Neuronal stem cell (in vitro differentiated cells): ENCODE results near the gene CD34.

Source experiments
- DNase-seq: peaks from one replicate; pipeline ENCODE4 v3.0.0-alpha.2; 2013; ENCODE audit warnings: low spot score
- H2AFZ ChIP-seq: one replicate; pipeline ENCODE4 v1.6.1; 2013; ENCODE audit warnings: mild to moderate bottlenecking, low read length, inconsistent platforms
- H2AK5ac ChIP-seq: 2 replicates; pipeline ENCODE4 v1.6.1; 2013; ENCODE audit warnings: low read depth, mild to moderate bottlenecking, inconsistent platforms, low read length, moderate library complexity, mixed read lengths
- H2BK120ac ChIP-seq: 2 replicates; pipeline ENCODE4 v1.6.1; 2013; ENCODE audit warnings: low read depth, mild to moderate bottlenecking, inconsistent platforms, low read length, moderate library complexity, mixed read lengths
- H2BK12ac ChIP-seq: one replicate; pipeline ENCODE4 v1.6.1; 2013; ENCODE audit warnings: low read length, inconsistent platforms
- H2BK15ac ChIP-seq: 2 replicates; pipeline ENCODE4 v1.6.1; 2013; ENCODE audit warnings: mild to moderate bottlenecking, low read length, inconsistent platforms, mixed read lengths
- H2BK5ac ChIP-seq: one replicate; pipeline ENCODE4 v1.6.1; 2013; ENCODE audit warnings: inconsistent platforms, mild to moderate bottlenecking, low read length, moderate library complexity
- H3K14ac ChIP-seq: one replicate; pipeline ENCODE4 v1.6.1; 2013; ENCODE audit warnings: low read length, inconsistent platforms
- H3K18ac ChIP-seq: 2 replicates; pipeline ENCODE4 v1.6.1; 2013; ENCODE audit warnings: low read length, inconsistent platforms
- H3K23ac ChIP-seq: 2 replicates; pipeline ENCODE4 v1.6.1; 2013; ENCODE audit warnings: low read depth, mild to moderate bottlenecking, mixed read lengths, low read length, inconsistent platforms; ENCODE audit not compliant: poor library complexity
- H3K27ac ChIP-seq: replicated peaks from 3 replicates; pipeline ENCODE4 v1.5.1; 2013; ENCODE audit warnings: low read length, inconsistent platforms
- H3K27me3 ChIP-seq, 3 experiments: 2 replicates each; pipeline ENCODE4 v1.6.1; 2013; ENCODE audit warnings: low read length in 3 of 3, mild to moderate bottlenecking in 2 of 3, inconsistent platforms in 1 of 3, low read depth in 1 of 3, mixed read lengths in 1 of 3, moderate library complexity in 1 of 3; ENCODE audit not compliant: control insufficient read depth in 3 of 3, insufficient read depth in 3 of 3
- H3K36me3 ChIP-seq, 2 donors: replicated peaks in 1 of 2; 2 replicates each; pipeline ENCODE4 v1.6.1; 2013; ENCODE audit warnings: low read length in 2 of 2; ENCODE audit not compliant: control insufficient read depth in 2 of 2, insufficient read depth in 2 of 2
- H3K4ac ChIP-seq: 2 replicates; pipeline ENCODE4 v1.6.1; 2013; ENCODE audit warnings: inconsistent platforms, mild to moderate bottlenecking, low read length, moderate library complexity
- H3K4me1 ChIP-seq, 2 donors: 1 replicate in 1 of 2; 2 replicates in 1 of 2; pipeline ENCODE4 v1.6.1; 2013; ENCODE audit warnings: low read length in 2 of 2, low read depth in 1 of 2; ENCODE audit not compliant: control insufficient read depth in 2 of 2, insufficient read depth in 1 of 2
- H3K4me2 ChIP-seq: one replicate; pipeline ENCODE4 v1.6.1; 2013; ENCODE audit warnings: mild to moderate bottlenecking, low read length, inconsistent platforms; ENCODE audit not compliant: insufficient read depth, poor library complexity, severe bottlenecking
- H3K4me3 ChIP-seq, 2 donors: 2 replicates each; pipeline ENCODE4 v1.5.1; 2013; ENCODE audit warnings: low read length in 2 of 2, mild to moderate bottlenecking in 2 of 2, inconsistent platforms in 1 of 2, moderate library complexity in 1 of 2
- H3K79me1 ChIP-seq: one replicate; pipeline ENCODE4 v1.6.1; 2013; ENCODE audit warnings: low read depth, mild to moderate bottlenecking, inconsistent platforms, low read length, moderate library complexity
- H3K9ac ChIP-seq: one replicate; pipeline ENCODE4 v1.6.1; 2013; ENCODE audit warnings: mild to moderate bottlenecking, low read depth, low read length, inconsistent platforms; ENCODE audit not compliant: poor library complexity
- H3K9me3 ChIP-seq, 2 donors: replicated peaks in 1 of 2; 2 replicates each; pipeline versions ENCODE3 to v1.6.1; 2013; ENCODE audit warnings: low read length in 2 of 2, mild to moderate bottlenecking in 2 of 2, inconsistent platforms in 1 of 2, low read depth in 1 of 2, mixed read lengths in 1 of 2, moderate library complexity in 1 of 2; ENCODE audit not compliant: control insufficient read depth in 2 of 2, insufficient read depth in 1 of 2
- H4K8ac ChIP-seq: one replicate; pipeline ENCODE4 v1.6.1; 2013; ENCODE audit warnings: low read depth, mild to moderate bottlenecking, inconsistent platforms, low read length, moderate library complexity
- H4K91ac ChIP-seq: one replicate; pipeline ENCODE4 v1.6.1; 2013; ENCODE audit warnings: low read length, low read depth, mild to moderate bottlenecking, inconsistent platforms; ENCODE audit not compliant: poor library complexity
- WGBS, 2 donors: extraction: QIAGEN DNeasy Blood & Tissue Kit; methylation state at CpG; one replicate each; pipeline ENCODE4 v1.1.7; 2013; ENCODE audit warnings: missing lambda C conversion rate in 2 of 2, mixed read lengths in 1 of 2; ENCODE audit not compliant: insufficient read length in 2 of 2, insufficient replicate concordance in 1 of 2; ENCODE audit errors: extremely low coverage in 2 of 2; 5-methylcytosine and 5-hydroxymethylcytosine counted together

The CD34 gene

DNA sequence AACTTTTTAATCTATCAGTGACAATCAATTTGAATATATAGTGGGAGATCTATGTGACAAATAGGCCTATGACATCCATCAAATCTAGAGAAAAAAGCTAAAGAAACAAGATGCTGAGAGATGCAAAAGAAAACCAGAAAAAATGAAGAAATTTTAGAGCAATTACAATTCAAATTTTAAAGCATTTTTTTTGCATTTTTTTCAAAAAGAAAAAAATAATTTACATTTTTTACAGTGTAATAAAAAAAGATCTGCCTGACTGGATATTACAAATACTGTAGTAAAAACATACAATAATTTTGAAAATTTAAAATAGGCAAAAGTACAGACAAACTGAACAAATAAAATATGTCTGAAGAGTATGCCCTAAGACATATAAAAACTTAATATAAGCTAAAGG is 14.4 kb downstream of the CD34 start:
- H2AFZ ChIP-seq = no peak overlapping the region
- no peak overlapping the region for H3K14ac ChIP-seq
- H3K23ac ChIP-seq = no peak overlapping the region
- H2BK5ac ChIP-seq = no peak overlapping the region
- no peak for DNase-seq
- no peak overlapping the region for H2BK12ac ChIP-seq
- H3K4ac ChIP-seq = no peak overlapping the region
- no peak overlapping the region for H3K27ac ChIP-seq
- no peaks in the 10 kb centered on the region for H3K4me1 ChIP-seq
- H2AK5ac ChIP-seq = no peak overlapping the region
- H3K4me3 ChIP-seq = no peak overlapping the region
- H2BK120ac ChIP-seq = no peak overlapping the region
- H4K91ac ChIP-seq = no peak overlapping the region
- no peaks in the 10 kb centered on the region for H3K36me3 ChIP-seq
- no peak overlapping the region for H4K8ac ChIP-seq
- no peaks in the 10 kb centered on the region for H3K79me1 ChIP-seq
- H3K18ac ChIP-seq = no peak overlapping the region
- H3K9ac ChIP-seq = no peak overlapping the region
- no peak overlapping the region for H3K4me2 ChIP-seq
- H3K9me3 ChIP-seq = no peaks in the 10 kb centered on the region
- H2BK15ac ChIP-seq = no peak overlapping the region
- H3K27me3 ChIP-seq = peaks cover 0 to 34% (median 0%) of the 10 kb centered on the region in 3 experiments

DNA sequence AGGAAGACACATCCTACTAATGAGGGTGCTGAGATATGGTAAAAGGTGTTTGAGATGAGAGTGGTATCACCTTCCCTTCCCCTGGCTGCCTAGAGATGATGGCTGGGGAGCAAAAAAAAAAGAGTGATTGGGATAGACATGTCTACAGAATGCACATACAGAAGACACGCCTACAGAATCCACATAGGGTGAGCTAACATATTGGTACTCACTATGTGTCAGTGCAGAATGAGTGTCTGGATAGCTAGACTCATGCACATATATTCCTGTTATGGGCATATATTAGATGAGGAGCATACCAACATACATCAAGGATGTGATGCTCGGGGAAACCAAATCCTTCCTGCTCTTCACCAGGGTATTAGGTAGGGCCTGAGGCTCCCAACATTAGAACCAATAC is 16.2 kb downstream of the CD34 start:
- DNase-seq = no peak
- WGBS, 2 donors = no CpG with 5 or more reads among the region's 2 CpGs
- no peak overlapping the region for H2BK12ac ChIP-seq

DNA sequence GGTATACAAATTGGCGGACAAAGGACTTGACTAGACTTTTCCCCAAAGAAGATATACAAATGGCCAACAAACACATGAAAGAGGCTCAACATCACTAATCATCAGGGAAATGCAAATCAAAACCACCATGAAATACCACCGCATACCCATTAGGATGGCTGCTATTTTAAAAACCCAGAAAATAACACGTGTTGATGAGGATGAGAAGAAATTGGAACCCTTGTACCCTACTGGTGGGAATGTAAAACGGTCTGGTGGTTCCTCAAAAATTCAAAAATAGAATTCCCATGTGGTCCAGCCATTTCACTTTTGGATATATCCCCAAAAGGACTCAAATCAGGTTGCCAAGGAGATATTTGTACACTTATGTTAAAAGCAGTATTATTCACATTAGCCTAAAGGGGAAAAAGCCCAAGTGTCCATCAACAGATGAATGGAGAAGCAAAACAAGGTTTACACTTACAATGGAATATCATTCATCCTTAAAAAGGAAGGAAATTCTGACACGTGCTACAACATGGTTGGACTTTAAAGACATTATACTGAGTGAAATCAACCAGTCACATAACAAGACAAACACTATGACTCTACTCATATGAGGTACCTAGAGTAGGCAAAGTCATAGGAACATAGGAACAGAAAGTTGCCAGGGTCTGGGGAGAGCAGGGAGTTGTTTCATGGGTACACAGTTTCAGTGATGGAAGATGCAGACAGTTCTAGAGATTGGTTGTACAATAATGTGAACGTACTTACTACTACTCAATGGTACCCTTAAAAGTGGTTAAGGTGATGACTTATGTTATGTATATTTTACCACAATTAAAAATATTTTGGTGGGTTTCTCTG is 17.0 kb downstream of the CD34 start:
- Histone ChIP-seq H3K18ac (no peak overlapping the region), H3K4me3 (no peak overlapping the region), H3K9ac (no peak overlapping the region), H3K36me3 (no peaks in the 10 kb centered on the region), H3K4me2 (no peak overlapping the region), H3K79me1 (no peaks in the 10 kb centered on the region), H2BK15ac (no peak overlapping the region), H3K14ac (no peak overlapping the region), H2AFZ (peak overlapping the region; percentile 18), H4K91ac (no peak overlapping the region), H3K27ac (no peak overlapping the region), H3K4me1 (no peaks in the 10 kb centered on the region), H4K8ac (no peak overlapping the region), H3K23ac (no peak overlapping the region), H2AK5ac (no peak overlapping the region), H3K27me3 (peaks cover 0 to 32% (median 0%) of the 10 kb centered on the region in 3 experiments), H2BK120ac (no peak overlapping the region), H3K9me3 (no peaks in the 10 kb centered on the region), H2BK12ac (no peak overlapping the region), H2BK5ac (no peak overlapping the region), H3K4ac (no peak overlapping the region)
- WGBS, 2 donors = no CpG with 5 or more reads among the region's 6 CpGs
- DNase-seq = no peak

More for the DNA sequence above, 16.2 kb downstream of the CD34 start:
- Histone ChIP-seq H3K79me1 (no peaks in the 10 kb centered on the region), H3K9me3 (no peaks in the 10 kb centered on the region), H3K4me3 (no peak overlapping the region), H3K23ac (no peak overlapping the region), H2AK5ac (no peak overlapping the region), H3K4ac (no peak overlapping the region), H2BK120ac (no peak overlapping the region), H2BK15ac (no peak overlapping the region), H2BK5ac (no peak overlapping the region), H3K4me1 (no peaks in the 10 kb centered on the region), H3K18ac (no peak overlapping the region), H3K4me2 (no peak overlapping the region), H3K27ac (no peak overlapping the region), H4K8ac (no peak overlapping the region), H3K27me3 (peaks cover 0 to 36% (median 0%) of the 10 kb centered on the region in 3 experiments), H3K9ac (no peak overlapping the region), H3K14ac (no peak overlapping the region), H3K36me3 (no peaks in the 10 kb centered on the region), H4K91ac (no peak overlapping the region), H2AFZ (peak overlapping the region; percentile 18)

DNA sequence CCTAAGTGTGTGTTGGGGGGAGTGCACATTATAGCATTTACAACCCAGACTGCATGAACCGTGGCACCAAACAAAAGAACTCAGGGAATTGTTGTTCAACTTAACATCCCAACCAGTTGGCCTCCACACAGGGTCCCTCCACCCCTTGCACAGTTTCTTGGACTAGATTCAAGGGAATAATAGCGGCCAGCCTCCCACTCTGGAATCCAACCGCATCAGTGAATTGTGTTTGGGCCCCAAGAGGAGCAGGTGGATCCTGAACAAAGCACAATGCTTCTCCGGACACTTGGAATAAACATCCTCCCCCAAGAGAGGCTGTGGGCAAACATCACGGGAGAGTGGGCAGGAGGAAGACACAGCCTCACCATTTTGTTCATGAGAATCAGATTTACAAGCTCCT is 18.2 kb downstream of the CD34 start:
- Histone ChIP-seq H2AFZ (no peak overlapping the region), H3K4me3 (no peak overlapping the region), H3K9ac (no peak overlapping the region), H4K91ac (no peak overlapping the region), H4K8ac (no peak overlapping the region), H3K4me1 (no peaks in the 10 kb centered on the region), H2BK5ac (no peak overlapping the region), H3K9me3 (no peaks in the 10 kb centered on the region), H3K4me2 (no peak overlapping the region), H2AK5ac (no peak overlapping the region), H3K23ac (no peak overlapping the region), H3K79me1 (no peaks in the 10 kb centered on the region), H2BK12ac (no peak overlapping the region), H2BK120ac (no peak overlapping the region), H2BK15ac (no peak overlapping the region), H3K4ac (no peak overlapping the region), H3K27ac (no peak overlapping the region), H3K27me3 (peaks cover 0 to 24% (median 0%) of the 10 kb centered on the region in 3 experiments), H3K36me3 (no peaks in the 10 kb centered on the region), H3K18ac (no peak overlapping the region), H3K14ac (no peak overlapping the region)
- no peak for DNase-seq
- no CpG with 5 or more reads among the region's 5 CpGs for WGBS, 2 donors
